SJCRH30 (cell line): ENCODE data around the gene CFAP46. TPM values are rescaled to one million over a fixed set of nuclear protein-coding genes. Genes with fewer than 3 reads are reported as not detected.
"Not testable (repeated sequence)": the region's sequence is repeated elsewhere in the genome, so short reads cannot be mapped to it uniquely, and the experiment has no call there.

ENCODE experiments used
- DNase-seq, 2 experiments: peaks; one replicate each; pipeline ENCODE4 v3.0.0-alpha.2; 2015 to 2020
- H3K27ac ChIP-seq: fragments of 250-450 bp; sonication (Bioruptor Pico); 2 replicates; pipeline ENCODE4 v1.5.1; 2020; ENCODE audit warnings: mild to moderate bottlenecking, moderate library complexity
- H3K27me3 ChIP-seq: fragments of 250-450 bp; sonication (Bioruptor Pico); 2 replicates; pipeline ENCODE4 v1.5.1; 2020; ENCODE audit warnings: mild to moderate bottlenecking, moderate library complexity
- H3K36me3 ChIP-seq: fragments of 250-450 bp; sonication (Bioruptor Pico); 2 replicates; pipeline ENCODE4 v1.5.1; 2020; ENCODE audit warnings: mild to moderate bottlenecking, moderate library complexity
- H3K4me1 ChIP-seq: fragments of 250-450 bp; sonication (Bioruptor Pico); 2 replicates; pipeline ENCODE4 v1.5.1; 2020; ENCODE audit warnings: mild to moderate bottlenecking, moderate library complexity
- H3K4me3 ChIP-seq: fragments of 250-450 bp; sonication (Bioruptor Pico); 2 replicates; pipeline ENCODE4 v1.5.1; 2020; ENCODE audit warnings: mild to moderate bottlenecking, moderate library complexity
- H3K9me3 ChIP-seq: fragments of 250-450 bp; sonication (Bioruptor Pico); replicated peaks from 2 replicates; pipeline ENCODE4 v1.5.1; 2020; ENCODE audit warnings: mild to moderate bottlenecking, moderate library complexity
- total RNA-seq: library from RNA; depleted of rRNA; stranded (reverse); fragments of >200 nt; shearing (Covaris generic); gene quantifications from 2 replicates; pipeline ENCODE4 v1.2.3, GENCODE V29; 2014

CFAP46 gene
- total RNA-seq, 1 experiment from 2014 or later, result 1.7 TPM

GRCh38 chr10:132961420-132961786 lies 19.0 kb upstream of the CFAP46 start:
- no peak for DNase-seq
- Histone ChIP-seq H3K27ac (no peak overlapping the region), H3K36me3 (no peaks in the 10 kb centered on the region), H3K9me3 (no peaks in the 10 kb centered on the region), H3K27me3 (no peaks in the 10 kb centered on the region), H3K4me3 (no peak overlapping the region), H3K4me1 (no peaks in the 10 kb centered on the region)

GRCh38 chr10:132960631-132961419 lies 18.5 kb upstream of the CFAP46 start:
- H3K36me3 ChIP-seq, result no peaks in the 10 kb centered on the region
- no peaks in the 10 kb centered on the region for H3K27me3 ChIP-seq
- DNase-seq, result no peak

GRCh38 chr10:132960071-132960472 lies 17.7 kb upstream of the CFAP46 start:
- H3K27ac ChIP-seq, result no peak overlapping the region
- DNase-seq, result no peak
- H3K36me3 ChIP-seq, result no peaks in the 10 kb centered on the region
- no peaks in the 10 kb centered on the region for H3K9me3 ChIP-seq
- no peak overlapping the region for H3K4me3 ChIP-seq
- no peaks in the 10 kb centered on the region for H3K27me3 ChIP-seq
- H3K4me1 ChIP-seq, result no peaks in the 10 kb centered on the region

More at GRCh38 chr10:132960631-132961419, 18.5 kb upstream of the CFAP46 start:
- no peaks in the 10 kb centered on the region for H3K4me1 ChIP-seq
- no peak overlapping the region for H3K27ac ChIP-seq
- no peaks in the 10 kb centered on the region for H3K9me3 ChIP-seq
- no peak overlapping the region for H3K4me3 ChIP-seq

DNA sequence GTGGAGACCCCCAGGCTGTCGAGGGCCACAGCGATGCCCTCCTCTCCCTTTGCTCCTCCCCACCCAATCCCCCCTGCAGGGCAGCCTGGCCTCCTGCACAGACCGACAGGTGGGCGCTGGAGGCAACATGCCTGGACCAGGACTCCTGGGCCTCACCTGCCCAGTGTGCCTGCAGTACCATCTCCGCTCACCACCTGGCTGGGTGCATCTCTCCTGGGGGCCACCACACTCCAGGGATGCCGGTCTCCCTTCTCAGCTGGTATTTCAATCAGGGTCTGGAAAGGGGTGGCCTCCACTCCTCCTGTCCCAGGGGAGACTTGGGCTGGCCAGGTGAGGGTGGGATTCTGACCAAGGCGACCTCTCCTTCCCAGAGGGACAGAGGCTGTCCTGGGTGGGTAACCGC lies 17.2 kb upstream of the CFAP46 start:
- no peaks in the 10 kb centered on the region for H3K9me3 ChIP-seq
- no peaks in the 10 kb centered on the region for H3K27me3 ChIP-seq
- H3K4me3 ChIP-seq, result no peak overlapping the region
- H3K36me3 ChIP-seq, result no peaks in the 10 kb centered on the region
- no peak for DNase-seq
- H3K4me1 ChIP-seq, result no peaks in the 10 kb centered on the region
- no peak overlapping the region for H3K27ac ChIP-seq

- no peaks in the 10 kb centered on the region for H3K4me1 ChIP-seq
Observed at GRCh38 chr10:132958883-132959558, 16.7 kb upstream of the CFAP46 start.

DNA sequence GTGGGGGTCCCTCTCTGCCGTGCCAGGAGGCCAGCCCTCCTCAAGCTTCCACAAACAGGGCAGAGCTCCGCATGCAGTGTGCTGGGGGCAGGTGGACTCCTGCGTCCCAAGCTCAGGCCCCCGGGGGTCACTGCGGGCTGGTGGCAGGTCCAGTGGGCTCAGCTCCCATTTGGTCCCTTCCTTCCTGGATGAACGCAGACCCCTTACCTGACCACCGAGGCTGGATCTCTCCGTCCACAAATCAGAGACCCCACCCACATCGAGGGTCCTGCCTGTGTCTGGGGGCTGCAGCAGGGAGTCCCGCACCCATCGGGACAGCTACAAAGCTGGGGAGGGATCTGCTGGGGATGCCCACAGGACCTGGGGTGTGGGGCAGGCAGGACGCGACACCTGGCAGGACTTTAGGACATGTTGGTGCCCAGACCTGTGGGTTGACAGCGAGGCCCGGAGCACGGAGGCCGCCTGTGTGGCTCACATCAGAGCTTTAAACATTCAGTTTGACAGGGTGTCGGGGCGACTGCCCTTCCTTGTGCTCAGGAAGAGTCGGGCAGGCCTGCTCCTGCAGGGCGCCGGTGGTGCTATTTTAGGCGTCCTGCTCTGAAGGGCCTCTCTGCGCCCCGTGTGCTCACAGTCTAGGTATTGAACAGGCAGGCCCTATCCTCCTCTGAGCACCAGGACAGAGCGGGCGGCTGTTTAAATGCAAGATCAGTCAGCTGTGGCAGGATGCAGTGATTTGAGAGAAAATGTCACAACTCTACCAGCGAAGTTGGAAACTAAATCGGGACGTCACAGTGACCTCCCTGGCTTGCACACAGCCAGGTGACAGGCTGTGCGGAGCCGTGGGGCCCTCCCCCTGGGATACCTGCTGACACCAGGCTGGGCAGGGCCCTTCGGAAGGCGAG lies 15.9 kb upstream of the CFAP46 start:
- Histone ChIP-seq H3K4me1 (no peaks in the 10 kb centered on the region), H3K27me3 (no peaks in the 10 kb centered on the region), H3K9me3 (no peaks in the 10 kb centered on the region), H3K4me3 (no peak overlapping the region), H3K27ac (no peak overlapping the region), H3K36me3 (no peaks in the 10 kb centered on the region)
- no peak for DNase-seq

More at GRCh38 chr10:132958883-132959558, 16.7 kb upstream of the CFAP46 start:
- Histone ChIP-seq H3K36me3 (no peaks in the 10 kb centered on the region), H3K27me3 (no peaks in the 10 kb centered on the region), H3K4me3 (no peak overlapping the region), H3K27ac (no peak overlapping the region), H3K9me3 (no peaks in the 10 kb centered on the region)
- no peak for DNase-seq

GRCh38 chr10:132957131-132957530 lies 14.8 kb upstream of the CFAP46 start:
- Histone ChIP-seq H3K27ac (no peak overlapping the region), H3K9me3 (no peaks in the 10 kb centered on the region), H3K4me3 (no peak overlapping the region), H3K4me1 (no peaks in the 10 kb centered on the region), H3K27me3 (no peaks in the 10 kb centered on the region), H3K36me3 (no peaks in the 10 kb centered on the region)
- peak in 1 of 2 experiments; percentile 29 for DNase-seq

GRCh38 chr10:132956259-132956658 lies 13.9 kb upstream of the CFAP46 start:
- not testable (repeated sequence) for H3K36me3 ChIP-seq, H3K27me3 ChIP-seq, H3K9me3 ChIP-seq, DNase-seq, H3K4me3 ChIP-seq, H3K27ac ChIP-seq, H3K4me1 ChIP-seq

GRCh38 chr10:132955479-132955878 lies 13.1 kb upstream of the CFAP46 start:
- Histone ChIP-seq H3K9me3 (no peaks in the 10 kb centered on the region), H3K36me3 (no peaks in the 10 kb centered on the region), H3K4me1 (no peaks in the 10 kb centered on the region), H3K4me3 (no peak overlapping the region), H3K27ac (no peak overlapping the region), H3K27me3 (no peaks in the 10 kb centered on the region)
- DNase-seq, result no peak

DNA sequence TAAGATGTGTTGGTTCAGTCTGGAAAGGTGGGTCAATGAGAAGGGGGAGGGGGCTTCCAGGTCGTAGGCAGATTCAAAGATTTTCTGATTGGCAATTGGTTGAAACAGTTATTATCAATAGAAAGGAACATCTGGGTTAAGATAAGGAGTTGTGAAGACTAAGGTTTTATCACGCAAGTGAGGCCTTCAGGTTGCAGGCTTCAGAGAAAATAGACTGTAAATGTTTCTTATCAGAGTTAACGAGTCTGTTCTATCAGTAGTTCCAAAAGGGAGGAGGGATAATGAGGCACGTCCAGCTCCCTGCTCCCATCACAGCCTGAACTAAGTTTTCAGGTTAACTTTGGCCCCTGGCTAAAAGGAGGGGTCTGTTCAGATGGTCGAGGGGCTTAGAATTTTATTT lies 11.1 kb upstream of the CFAP46 start:
- Histone ChIP-seq H3K27ac (no peak overlapping the region), H3K36me3 (no peaks in the 10 kb centered on the region), H3K27me3 (no peaks in the 10 kb centered on the region), H3K9me3 (no peaks in the 10 kb centered on the region), H3K4me3 (no peak overlapping the region), H3K4me1 (no peaks in the 10 kb centered on the region)
- no peak for DNase-seq

GRCh38 chr10:132951926-132952325 lies 9.6 kb upstream of the CFAP46 start:
- Histone ChIP-seq H3K27ac (no peak overlapping the region), H3K9me3 (no peaks in the 10 kb centered on the region), H3K4me1 (no peaks in the 10 kb centered on the region), H3K36me3 (no peaks in the 10 kb centered on the region), H3K4me3 (no peak overlapping the region), H3K27me3 (no peaks in the 10 kb centered on the region)
- no peak for DNase-seq

DNA sequence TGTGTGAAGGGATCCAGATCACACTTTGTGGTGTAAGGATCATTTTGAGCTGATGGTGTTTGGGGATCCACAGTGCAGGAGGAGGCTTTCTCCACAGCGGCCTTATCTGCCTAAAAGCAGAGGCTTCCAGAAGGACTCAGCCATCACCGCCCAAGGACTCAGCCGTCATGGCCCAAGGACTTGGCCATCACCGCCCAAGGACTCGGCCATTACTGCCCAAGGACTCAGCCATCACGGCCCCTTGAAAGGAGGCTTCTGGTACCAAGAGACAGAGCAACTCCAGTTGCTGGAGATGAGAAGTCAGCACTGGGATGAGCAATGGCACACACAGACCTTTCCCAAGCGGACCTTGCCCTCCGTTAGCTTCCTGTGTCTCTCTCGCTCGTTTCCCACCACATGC lies 6.0 kb upstream of the CFAP46 start:
- no peaks in the 10 kb centered on the region for H3K9me3 ChIP-seq
- no peak overlapping the region for H3K4me3 ChIP-seq
- H3K27me3 ChIP-seq, result no peaks in the 10 kb centered on the region
- DNase-seq, result no peak
- no peaks in the 10 kb centered on the region for H3K4me1 ChIP-seq
- no peaks in the 10 kb centered on the region for H3K36me3 ChIP-seq
- no peak overlapping the region for H3K27ac ChIP-seq

DNA sequence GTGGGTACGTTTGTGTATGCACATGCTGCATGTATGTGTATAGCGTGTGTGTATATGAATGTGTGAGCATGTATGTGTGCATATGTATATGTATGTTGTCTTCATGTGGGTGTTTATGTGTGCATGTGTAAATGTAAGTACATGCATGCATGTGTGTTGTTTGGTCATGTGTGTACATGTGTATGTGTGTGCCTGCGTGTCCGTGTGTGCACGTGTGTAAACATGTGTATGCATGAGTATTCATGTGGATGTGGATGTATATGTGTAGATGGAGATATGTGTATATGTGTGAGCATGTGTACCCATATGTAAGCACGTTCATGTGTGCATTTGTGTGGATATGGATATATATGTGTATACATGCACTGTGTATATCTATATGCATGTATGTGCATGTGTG lies 5.5 kb upstream of the CFAP46 start:
- no peaks in the 10 kb centered on the region for H3K4me1 ChIP-seq
- no peak overlapping the region for H3K27ac ChIP-seq
- no peak for DNase-seq
- no peaks in the 10 kb centered on the region for H3K27me3 ChIP-seq
- H3K9me3 ChIP-seq, result no peaks in the 10 kb centered on the region
- H3K4me3 ChIP-seq, result no peak overlapping the region
- H3K36me3 ChIP-seq, result no peaks in the 10 kb centered on the region

DNA sequence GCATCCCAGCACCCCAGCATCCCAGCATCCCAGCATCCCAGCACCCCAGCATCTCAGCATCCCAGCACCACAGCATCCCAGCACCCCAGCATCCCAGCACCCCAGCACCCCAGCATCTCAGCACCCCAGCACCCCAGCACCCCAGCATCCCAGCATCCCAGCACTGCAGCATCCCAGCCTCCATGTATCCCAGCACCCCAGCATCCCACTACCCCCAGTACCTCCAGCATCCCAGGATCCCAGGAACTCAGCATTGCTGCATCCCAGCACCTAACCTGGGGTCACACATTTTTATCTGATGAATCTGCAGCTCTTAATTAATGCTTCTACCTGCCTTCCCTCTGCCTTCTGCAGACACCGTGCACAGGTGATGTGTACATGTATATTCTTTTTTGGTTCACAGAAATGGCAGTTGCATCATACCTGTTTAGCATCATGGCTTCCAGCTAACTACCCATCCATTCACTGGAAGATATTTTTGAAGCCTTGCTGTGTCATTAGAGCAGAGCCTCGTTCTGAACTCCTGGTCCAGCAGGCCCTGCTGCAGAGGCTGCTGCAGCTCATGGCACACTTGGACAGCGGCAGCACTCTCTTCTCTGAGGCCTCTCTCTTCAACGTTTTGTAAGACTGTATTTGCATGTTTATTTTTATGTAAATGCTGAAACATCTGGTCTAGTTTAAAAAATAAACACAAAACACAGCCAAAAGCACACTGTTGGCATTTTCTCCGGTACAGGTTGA lies 4.6 kb upstream of the CFAP46 start:
- Histone ChIP-seq H3K4me3 (no peak overlapping the region), H3K4me1 (no peaks in the 10 kb centered on the region), H3K9me3 (no peaks in the 10 kb centered on the region), H3K27me3 (no peaks in the 10 kb centered on the region), H3K27ac (no peak overlapping the region), H3K36me3 (no peaks in the 10 kb centered on the region)
- DNase-seq, result no peak
